MM.1S (cell line): ENCODE data around the gene UNC13B.

ENCODE experiments used
- DNase-seq: peaks from one replicate; pipeline ENCODE4 v3.0.0-alpha.2; 2015
- H2AFZ ChIP-seq: fragments of 300-600 bp; sonication (generic); 2 replicates; pipeline ENCODE4 v1.6.0; 2016; ENCODE audit warnings: antibody characterized with exemption, low read length
- H3F3A ChIP-seq: fragments of 300-600 bp; sonication (generic); 2 replicates; pipeline ENCODE4 v1.6.1; 2016; ENCODE audit warnings: mild to moderate bottlenecking, antibody characterized with exemption, low read length, moderate library complexity, mixed read lengths; ENCODE audit not compliant: insufficient read depth
- H3K27ac ChIP-seq: fragments of 300-600 bp; sonication (generic); 2 replicates; pipeline ENCODE4 v1.5.1; 2016; ENCODE audit warnings: mild to moderate bottlenecking, low read length
- H3K27me3 ChIP-seq: fragments of 300-600 bp; sonication (generic); replicated peaks from 2 replicates; pipeline ENCODE4 v1.6.0; 2016; ENCODE audit warnings: low read length; ENCODE audit not compliant: insufficient read depth
- H3K36me3 ChIP-seq: fragments of 300-600 bp; sonication (generic); replicated peaks from 2 replicates; pipeline ENCODE4 v1.6.1; 2016; ENCODE audit warnings: mild to moderate bottlenecking, low read length, mixed read lengths; ENCODE audit not compliant: insufficient read depth
- H3K4me1 ChIP-seq: fragments of 300-600 bp; sonication (generic); 2 replicates; pipeline ENCODE4 v1.6.1; 2016; ENCODE audit warnings: low read length, mixed read lengths
- H3K4me2 ChIP-seq: fragments of 300-600 bp; sonication (generic); 2 replicates; pipeline ENCODE4 v1.6.0; 2016; ENCODE audit warnings: low read depth, low read length
- H3K4me3 ChIP-seq: fragments of 300-600 bp; sonication (generic); 2 replicates; pipeline ENCODE4 v1.5.1; 2016; ENCODE audit warnings: low read length, mixed read lengths
- H3K79me2 ChIP-seq: fragments of 300-600 bp; sonication (generic); 2 replicates; pipeline ENCODE4 v1.6.1; 2016; ENCODE audit warnings: mixed run types, low read length, mixed read lengths
- H3K9ac ChIP-seq: fragments of 300-600 bp; sonication (generic); 2 replicates; pipeline ENCODE4 v1.6.1; 2016; ENCODE audit warnings: low read length, mixed read lengths
- H3K9me2 ChIP-seq: fragments of 300-600 bp; sonication (generic); replicated peaks from 2 replicates; pipeline ENCODE4 v1.6.1; 2016; ENCODE audit warnings: mild to moderate bottlenecking, low read length, mixed read lengths; ENCODE audit not compliant: insufficient read depth
- H3K9me3 ChIP-seq: fragments of 300-600 bp; sonication (generic); replicated peaks from 2 replicates; pipeline ENCODE4 v1.6.1; 2016; ENCODE audit warnings: mild to moderate bottlenecking, low read length, mixed read lengths; ENCODE audit not compliant: insufficient read depth
- H4K20me1 ChIP-seq: fragments of 300-600 bp; sonication (generic); 2 replicates; pipeline ENCODE4 v1.6.1; 2016; ENCODE audit warnings: mild to moderate bottlenecking, low read length, moderate library complexity, mixed read lengths; ENCODE audit not compliant: insufficient read depth
- EZH2 ChIP-seq: fragments of 300-600 bp; sonication (generic); optimal IDR thresholded peaks from 2 replicates; pipeline ENCODE3; 2017; ENCODE audit warnings: low read depth, mild to moderate bottlenecking, antibody characterized with exemption, low read length, mixed read lengths
- EZH2phosphoT487 ChIP-seq: fragments of 300-600 bp; sonication (generic); IDR thresholded peaks from 2 replicates; pipeline ENCODE4 v1.6.1; 2018; ENCODE audit warnings: antibody characterized with exemption, low read length
- TF ChIP-seq, protein P1 (sequence below): fragments of 300-600 bp; sonication (generic); IDR thresholded peaks from 2 replicates; pipeline ENCODE4 v1.5.1; 2016; ENCODE audit warnings: antibody characterized with exemption, low read length, mixed read lengths

The UNC13B gene

DNA sequence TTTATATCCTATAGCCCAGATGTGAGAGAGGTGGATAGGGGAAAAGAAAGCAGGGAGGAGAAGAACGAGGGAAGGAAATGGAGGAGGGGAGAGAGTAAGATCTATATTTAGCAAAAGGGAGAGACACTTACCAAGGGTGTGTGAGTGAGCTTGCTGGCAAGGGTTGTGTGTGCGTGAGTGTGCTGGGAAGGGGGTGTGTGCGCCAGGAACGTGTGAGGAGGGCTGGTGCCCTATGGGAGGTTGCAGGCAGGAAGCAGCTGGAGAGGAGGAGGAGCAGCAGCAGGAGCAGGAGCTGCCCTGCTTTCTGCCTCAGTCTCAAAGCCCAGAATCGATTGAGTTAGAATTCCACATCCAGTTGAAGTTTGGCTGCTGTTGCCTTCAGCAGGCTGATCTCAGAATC is 179.8 kb downstream of the UNC13B start:
- H3K4me1 ChIP-seq: peaks cover 20% of the 10 kb centered on the region
- H3K27ac ChIP-seq: peak overlapping the region; percentile 45; the same call in 1 of the 2 replicates
- H3K4me3 ChIP-seq: peak overlapping the region; percentile 32
- peak overlapping the region; percentile 2; the same call in 1 of the 2 replicates for H3K9ac ChIP-seq
- peak overlapping the region; percentile 75 for H3K4me2 ChIP-seq
- H3K27me3 ChIP-seq: no peaks in the 10 kb centered on the region
- H3K36me3 ChIP-seq: no peaks in the 10 kb centered on the region
- H3K9me2 ChIP-seq: no peaks in the 10 kb centered on the region
- DNase-seq: no peak
- no peaks in the 10 kb centered on the region for H3K79me2 ChIP-seq
- H3K9me3 ChIP-seq: no peaks in the 10 kb centered on the region
- 0 out of 2 replicates have a peak overlapping the region, but pooled peaks have one; percentile 16 for H2AFZ ChIP-seq
- no peaks in the 10 kb centered on the region for H4K20me1 ChIP-seq
- TF ChIP-seq EZH2: no peak
- TF ChIP-seq, protein P1, sequence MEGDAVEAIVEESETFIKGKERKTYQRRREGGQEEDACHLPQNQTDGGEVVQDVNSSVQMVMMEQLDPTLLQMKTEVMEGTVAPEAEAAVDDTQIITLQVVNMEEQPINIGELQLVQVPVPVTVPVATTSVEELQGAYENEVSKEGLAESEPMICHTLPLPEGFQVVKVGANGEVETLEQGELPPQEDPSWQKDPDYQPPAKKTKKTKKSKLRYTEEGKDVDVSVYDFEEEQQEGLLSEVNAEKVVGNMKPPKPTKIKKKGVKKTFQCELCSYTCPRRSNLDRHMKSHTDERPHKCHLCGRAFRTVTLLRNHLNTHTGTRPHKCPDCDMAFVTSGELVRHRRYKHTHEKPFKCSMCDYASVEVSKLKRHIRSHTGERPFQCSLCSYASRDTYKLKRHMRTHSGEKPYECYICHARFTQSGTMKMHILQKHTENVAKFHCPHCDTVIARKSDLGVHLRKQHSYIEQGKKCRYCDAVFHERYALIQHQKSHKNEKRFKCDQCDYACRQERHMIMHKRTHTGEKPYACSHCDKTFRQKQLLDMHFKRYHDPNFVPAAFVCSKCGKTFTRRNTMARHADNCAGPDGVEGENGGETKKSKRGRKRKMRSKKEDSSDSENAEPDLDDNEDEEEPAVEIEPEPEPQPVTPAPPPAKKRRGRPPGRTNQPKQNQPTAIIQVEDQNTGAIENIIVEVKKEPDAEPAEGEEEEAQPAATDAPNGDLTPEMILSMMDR: no peak
- TF ChIP-seq EZH2phosphoT487: no peak
- H3F3A ChIP-seq: peaks cover 14% of the 10 kb centered on the region; the same call in 1 of the 2 replicates

DNA sequence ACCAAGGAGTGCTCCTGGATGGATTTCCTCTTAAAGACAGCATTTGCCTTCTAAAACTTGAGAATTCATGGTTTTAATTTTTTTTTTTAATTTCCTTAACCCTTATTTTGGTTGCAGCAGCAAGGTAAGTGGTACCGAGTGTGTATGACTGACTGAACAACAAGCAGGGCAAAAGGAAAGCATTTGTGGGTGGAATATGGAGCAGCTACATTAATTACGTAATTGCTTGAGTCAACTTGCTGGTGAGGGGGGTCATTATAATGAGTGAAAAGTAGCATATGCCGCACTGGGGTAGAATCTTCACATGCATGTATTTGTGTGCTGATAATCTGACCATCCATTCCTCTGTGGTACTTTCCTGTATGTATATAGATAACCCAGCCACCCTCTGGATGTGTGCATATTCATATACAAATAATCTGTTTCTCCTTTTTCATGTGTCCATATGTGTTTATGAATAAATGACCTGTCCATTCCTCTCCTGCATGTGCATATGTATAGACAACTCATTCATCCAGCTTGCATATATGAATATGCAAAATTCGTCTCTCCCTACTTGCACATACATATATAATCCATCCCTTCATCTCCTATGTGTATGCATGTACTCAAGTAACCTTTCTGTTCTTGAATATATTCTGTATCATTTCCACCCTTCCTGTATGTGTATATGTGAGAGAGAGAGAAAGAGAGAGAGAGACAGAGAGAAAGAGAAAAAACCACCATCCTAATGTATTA is 180.6 kb downstream of the UNC13B start:
- no peaks in the 10 kb centered on the region for H3K36me3 ChIP-seq
- no peak overlapping the region; the same call in 1 of the 2 replicates for H3K9ac ChIP-seq
- peaks cover 14% of the 10 kb centered on the region; the same call in 1 of the 2 replicates for H3F3A ChIP-seq
- no peak for TF ChIP-seq EZH2phosphoT487
- TF ChIP-seq, protein P1: no peak
- no peak for TF ChIP-seq EZH2
- peak overlapping the region; percentile 75 for H3K4me2 ChIP-seq
- peak overlapping the region; percentile 32; the same call in 1 of the 2 replicates for H3K4me3 ChIP-seq
- H3K4me1 ChIP-seq: peaks cover 20% of the 10 kb centered on the region
- no peaks in the 10 kb centered on the region for H4K20me1 ChIP-seq
- no peaks in the 10 kb centered on the region for H3K9me3 ChIP-seq
- no peaks in the 10 kb centered on the region for H3K79me2 ChIP-seq
- H3K27ac ChIP-seq: no peak overlapping the region; the same call in 1 of the 2 replicates
- H3K9me2 ChIP-seq: no peaks in the 10 kb centered on the region
- H2AFZ ChIP-seq: no peak overlapping the region
- no peaks in the 10 kb centered on the region for H3K27me3 ChIP-seq
- no peak for DNase-seq

DNA sequence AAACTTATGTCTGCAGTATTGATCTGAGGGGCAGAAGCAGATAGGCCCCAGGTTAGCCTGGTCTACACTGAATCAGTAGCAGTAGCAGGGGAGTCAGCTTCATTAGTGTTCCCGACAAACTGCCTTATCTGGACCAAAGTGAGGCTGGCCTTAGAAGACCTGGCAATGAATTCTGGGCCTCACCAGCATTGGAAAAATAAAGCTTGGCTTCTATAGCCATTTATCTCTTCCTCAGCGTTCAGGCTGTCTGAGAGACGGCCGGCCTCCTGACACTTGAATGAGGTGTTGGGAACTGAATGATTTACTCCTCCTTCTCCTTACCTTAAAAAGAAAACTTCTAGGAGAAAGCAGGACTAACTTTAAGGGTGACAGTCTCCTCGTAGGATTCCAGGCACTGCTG is 186.3 kb downstream of the UNC13B start:
- H3K36me3 ChIP-seq: no peaks in the 10 kb centered on the region
- H3K27me3 ChIP-seq: no peaks in the 10 kb centered on the region
- H3K4me2 ChIP-seq: no peak overlapping the region
- TF ChIP-seq, protein P1: no peak
- TF ChIP-seq EZH2 (no peak), EZH2phosphoT487 (no peak)
- H4K20me1 ChIP-seq: no peaks in the 10 kb centered on the region
- no peak overlapping the region for H3K9ac ChIP-seq
- no peaks in the 10 kb centered on the region for H3F3A ChIP-seq
- H3K27ac ChIP-seq: no peak overlapping the region
- no peaks in the 10 kb centered on the region for H3K4me1 ChIP-seq
- H3K79me2 ChIP-seq: no peaks in the 10 kb centered on the region
- H3K9me2 ChIP-seq: no peaks in the 10 kb centered on the region
- no peak for DNase-seq
- H3K9me3 ChIP-seq: no peaks in the 10 kb centered on the region
- no peak overlapping the region for H3K4me3 ChIP-seq
- no peak overlapping the region for H2AFZ ChIP-seq
